Lower leg skin (tissue), 4 donors: ENCODE results near the gene CCDC187. TPM values are rescaled to one million over a fixed set of nuclear protein-coding genes. Genes with fewer than 3 reads are reported as not detected.

Experiments
- DNase-seq, 2 donors: peaks; one replicate each; pipeline ENCODE4 v3.0.0-alpha.2; 2019; ENCODE audit warnings: low spot score in 2 of 2
- H3K4me3 ChIP-seq: fragments of 200-600 bp; sonication (generic); 2 replicates; pipeline ENCODE4 v1.5.1; 2017; ENCODE audit warnings: mild to moderate bottlenecking, low read depth; ENCODE audit not compliant: poor library complexity, severe bottlenecking
- POLR2A ChIP-seq, 2 donors: fragments of 450-650 bp; IDR thresholded peaks; one replicate each; pipeline ENCODE4 v1.6.1; 2016 to 2017; ENCODE audit warnings: antibody characterized with exemption in 2 of 2, mild to moderate bottlenecking in 1 of 2, moderate library complexity in 1 of 2
- WGBS, 2 donors: methylation state at CpG; one replicate each; pipeline ENCODE4 v1.1.5; 2018; 5-methylcytosine and 5-hydroxymethylcytosine counted together
- intact Hi-C: fragments of 100-400 bp; cut with DNase I; formaldehyde crosslinking; loops from one replicate; pipeline ENCODE4 v1.15.0; 2023; ENCODE audit warnings: low total_unique reads
- total RNA-seq, 4 donors: library from RNA; depleted of rRNA; stranded (reverse); fragments of >200 nt; gene quantifications; one replicate each; pipeline ENCODE4 v1.1.0, GENCODE V29; 2016
- TF ChIP-seq, protein P1 (sequence below), 3 donors: fragments of 450-650 bp; IDR thresholded peaks; one replicate each; pipeline ENCODE4 v1.5.1; 2016; ENCODE audit warnings: antibody characterized with exemption in 3 of 3, mild to moderate bottlenecking in 3 of 3, moderate library complexity in 2 of 3

CCDC187 gene
- total RNA-seq, 4 donors from 2014 or later = 1.1 TPM; not detected in 3

DNA sequence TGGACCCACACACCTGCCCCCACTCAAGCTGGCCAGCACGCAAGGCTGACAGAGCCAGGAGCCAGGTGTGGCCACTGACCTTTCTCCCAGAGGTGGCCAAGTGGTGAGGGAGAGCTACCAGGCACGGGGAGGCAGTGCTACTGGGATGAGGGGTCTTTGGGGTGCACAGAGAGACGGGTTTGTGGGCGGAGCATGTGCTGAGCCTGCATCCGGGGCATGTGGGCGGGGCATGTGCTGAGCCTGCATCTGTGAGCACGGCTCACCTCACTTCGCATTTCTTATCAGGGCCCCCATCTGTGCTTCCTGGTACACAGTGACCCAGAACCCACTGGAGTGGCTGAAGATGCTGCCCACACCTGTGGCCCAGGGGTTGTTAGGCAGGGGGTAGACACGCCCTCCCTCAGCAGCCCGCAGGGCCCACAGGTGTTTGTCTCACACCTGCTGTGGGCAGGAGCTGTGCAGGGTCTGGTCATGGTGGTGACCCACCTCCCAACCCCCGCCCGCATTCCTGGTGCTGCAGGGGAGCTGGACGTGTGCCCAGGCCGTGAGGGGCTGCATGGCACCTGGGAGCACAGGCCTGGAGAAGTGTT, 21.5 kb downstream of the CCDC187 start:
- intact Hi-C loops = no loop called here

DNA sequence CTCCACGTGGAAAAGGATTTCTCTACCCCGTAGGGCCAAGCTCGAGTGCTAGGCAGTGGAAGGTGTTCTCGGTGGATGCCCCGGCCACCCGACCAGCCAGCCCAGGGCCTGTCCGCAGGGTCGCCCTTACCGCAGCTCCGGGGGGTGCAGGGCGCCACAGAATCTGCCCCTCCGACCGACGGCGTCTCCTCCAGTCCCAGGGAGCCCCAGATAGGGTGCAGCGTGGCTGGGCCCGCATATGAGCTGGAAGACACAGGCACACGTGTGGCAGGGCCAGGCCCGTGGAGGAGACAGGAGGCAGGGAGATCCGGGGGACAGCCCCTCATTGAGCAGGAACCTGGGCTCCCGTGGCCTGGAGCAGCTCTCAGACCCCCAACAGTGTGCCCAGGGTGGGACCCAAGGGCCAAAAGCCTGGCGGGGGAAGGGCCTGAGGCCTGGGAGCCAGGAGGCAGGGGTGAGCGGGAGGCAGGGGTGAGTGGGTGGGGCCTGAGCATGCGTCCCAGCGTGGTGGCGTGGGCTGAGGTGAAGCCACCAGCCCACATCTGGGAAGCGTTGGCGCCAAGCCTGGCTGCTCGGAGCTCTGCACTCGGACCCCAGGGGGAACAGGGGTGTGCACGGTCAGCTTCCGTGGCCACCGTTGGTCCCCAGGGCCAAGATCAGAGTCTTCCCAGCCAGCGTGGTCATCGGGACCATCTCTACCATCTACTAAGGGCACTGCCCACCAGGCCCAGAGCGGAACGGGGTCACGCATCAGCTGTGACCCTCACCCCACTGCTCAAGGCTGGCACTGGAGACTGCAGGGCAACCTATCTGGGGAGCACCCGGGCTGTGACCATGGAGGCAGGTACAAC, 22.2 kb downstream of the CCDC187 start:
- no peak overlapping the region for H3K4me3 ChIP-seq
- 85 to 87% methylated on average over 34 to 39 of the region's 39 CpGs for WGBS, 2 donors
- DNase-seq = no peak
- intact Hi-C loops = no loop called here
- TF ChIP-seq POLR2A (IDR thresholded peaks at IDR 0.05) = no peak
- TF ChIP-seq, protein P1, sequence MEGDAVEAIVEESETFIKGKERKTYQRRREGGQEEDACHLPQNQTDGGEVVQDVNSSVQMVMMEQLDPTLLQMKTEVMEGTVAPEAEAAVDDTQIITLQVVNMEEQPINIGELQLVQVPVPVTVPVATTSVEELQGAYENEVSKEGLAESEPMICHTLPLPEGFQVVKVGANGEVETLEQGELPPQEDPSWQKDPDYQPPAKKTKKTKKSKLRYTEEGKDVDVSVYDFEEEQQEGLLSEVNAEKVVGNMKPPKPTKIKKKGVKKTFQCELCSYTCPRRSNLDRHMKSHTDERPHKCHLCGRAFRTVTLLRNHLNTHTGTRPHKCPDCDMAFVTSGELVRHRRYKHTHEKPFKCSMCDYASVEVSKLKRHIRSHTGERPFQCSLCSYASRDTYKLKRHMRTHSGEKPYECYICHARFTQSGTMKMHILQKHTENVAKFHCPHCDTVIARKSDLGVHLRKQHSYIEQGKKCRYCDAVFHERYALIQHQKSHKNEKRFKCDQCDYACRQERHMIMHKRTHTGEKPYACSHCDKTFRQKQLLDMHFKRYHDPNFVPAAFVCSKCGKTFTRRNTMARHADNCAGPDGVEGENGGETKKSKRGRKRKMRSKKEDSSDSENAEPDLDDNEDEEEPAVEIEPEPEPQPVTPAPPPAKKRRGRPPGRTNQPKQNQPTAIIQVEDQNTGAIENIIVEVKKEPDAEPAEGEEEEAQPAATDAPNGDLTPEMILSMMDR (IDR thresholded peaks at IDR 0.05) = no peak

More for the DNA sequence above, 21.5 kb downstream of the CCDC187 start:
- TF ChIP-seq, protein P1 (IDR thresholded peaks at IDR 0.05) = no peak
- no peak for TF ChIP-seq POLR2A (IDR thresholded peaks at IDR 0.05)
- WGBS, 2 donors = 48 to 50% methylated on average over 9 to 12 of the region's 14 CpGs
- H3K4me3 ChIP-seq = no peak overlapping the region
- no peak for DNase-seq

DNA sequence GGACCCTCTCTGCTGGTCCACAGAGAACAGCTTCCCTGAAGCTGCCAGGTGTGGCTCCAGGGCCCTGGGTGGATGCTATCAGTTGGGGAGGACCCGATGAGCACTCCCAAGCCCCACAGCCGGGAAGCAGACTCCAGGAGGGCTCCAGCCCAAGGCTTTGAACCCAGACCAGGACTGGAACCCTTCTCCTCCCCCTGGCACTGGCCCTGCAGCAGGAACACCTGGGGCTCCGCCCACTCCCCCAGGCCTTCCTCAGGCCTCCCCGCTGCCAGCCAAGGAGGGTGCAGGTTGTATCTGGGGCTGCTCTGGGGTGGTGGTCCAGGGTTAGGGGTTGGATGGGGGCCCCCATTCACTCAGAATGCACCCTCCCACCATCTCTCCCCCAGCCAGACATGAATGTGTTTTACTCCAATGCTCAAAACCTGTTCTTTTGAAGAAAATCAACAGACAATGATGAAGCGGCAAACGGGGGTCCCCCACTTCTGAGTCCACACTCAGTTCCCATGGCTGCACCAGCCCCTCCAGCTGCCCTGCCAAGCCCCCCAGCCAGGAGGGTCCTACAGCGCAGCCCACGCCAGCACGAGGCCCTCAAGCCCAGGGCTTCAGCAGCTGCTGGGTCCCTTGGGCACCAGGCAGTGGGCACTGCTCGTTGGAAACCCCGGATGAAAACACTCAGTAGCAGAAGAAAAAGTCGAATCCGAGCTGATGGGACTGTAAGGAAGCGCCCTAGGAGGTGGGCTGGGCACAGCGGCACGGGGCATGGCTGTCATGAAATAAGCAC, 23.2 kb downstream of the CCDC187 start:
- TF ChIP-seq, protein P1 (IDR thresholded peaks at IDR 0.05) = no peak
- no peak for TF ChIP-seq POLR2A (IDR thresholded peaks at IDR 0.05)
- no peak overlapping the region for H3K4me3 ChIP-seq
- no peak for DNase-seq
- intact Hi-C loops = no loop called here
- 81 to 83% methylated on average over 14 to 16 of the region's 16 CpGs for WGBS, 2 donors

DNA sequence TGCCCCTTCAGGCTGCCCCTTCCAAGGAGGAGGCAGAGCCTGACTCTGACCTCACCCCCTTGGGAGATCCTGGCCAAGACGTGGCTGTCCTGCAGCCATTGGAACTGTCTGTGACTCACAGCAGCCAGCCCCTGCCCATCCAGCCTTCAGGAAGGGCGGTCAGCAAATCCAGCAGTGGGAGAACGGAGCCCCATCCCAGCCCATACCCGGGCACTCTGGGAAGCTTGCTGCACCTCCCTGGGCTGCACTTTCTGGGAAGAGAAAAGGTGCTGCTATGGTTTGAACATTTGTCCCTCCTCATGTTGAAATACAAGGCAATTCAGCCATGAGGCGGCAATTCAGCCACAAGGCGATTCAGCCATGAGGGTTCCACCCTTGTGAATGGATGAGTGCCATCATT, 24.4 kb downstream of the CCDC187 start:
- 79 to 91% methylated on average over 6 of the region's 6 CpGs for WGBS, 2 donors

DNA sequence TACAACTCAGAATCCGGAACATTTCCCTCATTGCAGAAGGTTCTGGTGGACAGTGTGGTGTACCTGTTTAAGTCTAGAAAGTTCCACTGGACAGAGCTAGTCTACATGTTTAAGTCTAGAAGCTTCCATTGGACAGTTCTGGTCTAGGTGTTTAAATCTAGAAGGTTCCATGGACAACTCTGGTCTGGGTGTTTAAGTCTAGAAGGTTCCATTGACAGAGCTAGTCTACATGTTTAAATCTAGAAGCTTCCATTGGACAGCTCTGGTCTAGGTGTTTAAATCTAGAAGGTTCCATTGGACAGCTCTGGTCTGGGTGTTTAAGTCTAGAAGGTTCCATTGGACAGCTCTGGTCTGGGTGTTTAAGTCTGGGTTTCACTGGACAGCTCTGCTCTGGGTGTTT, 25.0 kb downstream of the CCDC187 start:
- TF ChIP-seq POLR2A (IDR thresholded peaks at IDR 0.05) = no peak
- TF ChIP-seq, protein P1 (IDR thresholded peaks at IDR 0.05) = no peak
- 82 to 100% methylated on average over 1 of the region's 1 CpG for WGBS, 2 donors
- intact Hi-C loops = no loop called here
- no peak for DNase-seq
- no peak overlapping the region for H3K4me3 ChIP-seq

More for the DNA sequence above, 24.4 kb downstream of the CCDC187 start:
- no peak overlapping the region for H3K4me3 ChIP-seq
- no peak for DNase-seq
- intact Hi-C loops = no loop called here
- TF ChIP-seq POLR2A (IDR thresholded peaks at IDR 0.05) = no peak
- TF ChIP-seq, protein P1 (IDR thresholded peaks at IDR 0.05) = no peak
